Upper lobe of right lung (tissue), 1 donor: ENCODE measurements around the gene TXNRD1. TPM values are rescaled to one million over a fixed set of nuclear protein-coding genes. Genes with fewer than 3 reads are reported as not detected.
"Not testable (repeated sequence)": the region's sequence is repeated elsewhere in the genome, so short reads cannot be mapped to it uniquely, and the experiment has no call there.

ENCODE experiments used
- ATAC-seq: fragments of 200-7000 bp; cut with Tn5 transposase; one replicate; pipeline ENCODE4 v1.9.1; 2020; ENCODE audit warnings: mild to moderate bottlenecking, moderate library complexity
- DNase-seq: peaks from one replicate; pipeline ENCODE4 v3.0.0-alpha.2; 2020
- H3K27ac ChIP-seq: fragments of 200-600 bp; one replicate; pipeline ENCODE4 v1.8.0; 2022
- H3K27me3 ChIP-seq: fragments of 200-600 bp; one replicate; pipeline ENCODE4 v1.8.0; 2022; ENCODE audit warnings: mild to moderate bottlenecking
- H3K36me3 ChIP-seq: fragments of 200-600 bp; one replicate; pipeline ENCODE4 v1.8.0; 2022
- H3K4me1 ChIP-seq: fragments of 200-600 bp; one replicate; pipeline ENCODE4 v1.8.0; 2022
- H3K4me3 ChIP-seq: fragments of 200-600 bp; one replicate; pipeline ENCODE4 v1.8.0; 2022; ENCODE audit warnings: mild to moderate bottlenecking
- H3K9me3 ChIP-seq: fragments of 200-600 bp; one replicate; pipeline ENCODE4 v1.8.0; 2022
- CTCF ChIP-seq: fragments of 200-600 bp; IDR thresholded peaks from one replicate; pipeline ENCODE4 v1.8.0; 2022; ENCODE audit warnings: antibody characterized with exemption
- intact Hi-C: fragments of 100-400 bp; cut with DNase I; formaldehyde crosslinking; loops from one replicate; pipeline ENCODE4 v1.11.0; 2022
- total RNA-seq: library from RNA; stranded (reverse); fragmentation: NEBNext Ultra II Directional; extraction: Animal tissue kit (Norgen Biotek cat#: 25700); gene quantifications from one replicate; pipeline ENCODE4 v1.2.1, GENCODE V29; 2021
- donor health status: DM: no; HTN: yes; CAD: no; lungs with severe emphysema.

The TXNRD1 gene
- total RNA-seq, 1 donor from 2014 or later: 161 TPM

GRCh38 chr12:104171785-104172569, 43.6 kb upstream of the TXNRD1 start:
- Histone ChIP-seq H3K4me1 (peaks cover under 1% of the 10 kb centered on the region), H3K9me3 (no peaks in the 10 kb centered on the region), H3K27me3 (no peaks in the 10 kb centered on the region), H3K36me3 (no peaks in the 10 kb centered on the region), H3K27ac (no peak overlapping the region), H3K4me3 (no peak overlapping the region)
- DNase-seq (no peak), ATAC-seq (peak; percentile 30)
- TF ChIP-seq CTCF: no peak
- intact Hi-C loops: no loop called here

- H3K4me1 ChIP-seq: peaks cover 4% of the 10 kb centered on the region
- DNase-seq: no peak
- H3K4me3 ChIP-seq: no peak overlapping the region
- H3K9me3 ChIP-seq: no peaks in the 10 kb centered on the region
- no peak for TF ChIP-seq CTCF
- intact Hi-C loops: no loop called here
- no peak overlapping the region for H3K27ac ChIP-seq
- no peaks in the 10 kb centered on the region for H3K36me3 ChIP-seq
- ATAC-seq: no peak
- no peaks in the 10 kb centered on the region for H3K27me3 ChIP-seq
These were observed 43.0 kb upstream of the TXNRD1 start for GRCh38 chr12:104172570-104172947.

- H3K36me3 ChIP-seq, H3K27ac ChIP-seq, ATAC-seq, DNase-seq, H3K9me3 ChIP-seq, H3K4me3 ChIP-seq, intact Hi-C loops, H3K27me3 ChIP-seq: not testable (repeated sequence)
- peaks cover 17% of the 10 kb centered on the region for H3K4me1 ChIP-seq
These were observed 41.8 kb upstream of the TXNRD1 start for GRCh38 chr12:104173804-104174203.

- Histone ChIP-seq H3K9me3 (no peaks in the 10 kb centered on the region), H3K4me1 (peaks cover 17% of the 10 kb centered on the region), H3K27ac (no peak overlapping the region), H3K4me3 (no peak overlapping the region), H3K27me3 (no peaks in the 10 kb centered on the region), H3K36me3 (no peaks in the 10 kb centered on the region)
- TF ChIP-seq CTCF: no peak
- intact Hi-C loops: no loop called here
- DNase-seq (no peak), ATAC-seq (no peak)
These were observed 39.8 kb upstream of the TXNRD1 start for GRCh38 chr12:104175726-104176247.

GRCh38 chr12:104177336-104177662, 38.3 kb upstream of the TXNRD1 start:
- Histone ChIP-seq H3K9me3 (no peaks in the 10 kb centered on the region), H3K27ac (peak overlapping the region; percentile 58), H3K27me3 (no peaks in the 10 kb centered on the region), H3K4me1 (peaks cover 24% of the 10 kb centered on the region), H3K4me3 (no peak overlapping the region), H3K36me3 (no peaks in the 10 kb centered on the region)
- intact Hi-C loops: no loop called here
- no peak for TF ChIP-seq CTCF
- DNase-seq (no peak), ATAC-seq (no peak)

GRCh38 chr12:104177663-104178501, 37.7 kb upstream of the TXNRD1 start:
- peak; percentile 38 for TF ChIP-seq CTCF
- H3K27me3 ChIP-seq: no peaks in the 10 kb centered on the region
- intact Hi-C loops: no loop called here
- peaks cover 24% of the 10 kb centered on the region for H3K4me1 ChIP-seq
- DNase-seq (peak; percentile 69), ATAC-seq (peak; percentile 86)
- H3K27ac ChIP-seq: peak overlapping the region; percentile 58
- no peaks in the 10 kb centered on the region for H3K9me3 ChIP-seq
- H3K4me3 ChIP-seq: no peak overlapping the region
- no peaks in the 10 kb centered on the region for H3K36me3 ChIP-seq
